Suprapubic skin (tissue), 4 donors: ENCODE results near the gene TLE1.

Experiments used
- CTCF ChIP-seq, 2 donors: fragments of 200-600 bp in 1 of 2; fragments of 450-650 bp in 1 of 2; sonication (generic) in 1 of 2; IDR thresholded peaks; one replicate each; pipeline ENCODE4 v1.5.1; 2016 to 2019; ENCODE audit warnings: antibody characterized with exemption in 2 of 2, mild to moderate bottlenecking in 1 of 2, moderate library complexity in 1 of 2
- EP300 ChIP-seq: sonication (generic); formaldehyde crosslinking; IDR thresholded peaks from one replicate; pipeline ENCODE4 v1.6.1; 2017; ENCODE audit warnings: antibody characterized with exemption
- POLR2AphosphoS5 ChIP-seq, 3 donors: sonication (generic); formaldehyde crosslinking; IDR thresholded peaks; one replicate each; pipeline ENCODE4 v1.6.1; 2017; ENCODE audit warnings: antibody characterized with exemption in 3 of 3

DNA sequence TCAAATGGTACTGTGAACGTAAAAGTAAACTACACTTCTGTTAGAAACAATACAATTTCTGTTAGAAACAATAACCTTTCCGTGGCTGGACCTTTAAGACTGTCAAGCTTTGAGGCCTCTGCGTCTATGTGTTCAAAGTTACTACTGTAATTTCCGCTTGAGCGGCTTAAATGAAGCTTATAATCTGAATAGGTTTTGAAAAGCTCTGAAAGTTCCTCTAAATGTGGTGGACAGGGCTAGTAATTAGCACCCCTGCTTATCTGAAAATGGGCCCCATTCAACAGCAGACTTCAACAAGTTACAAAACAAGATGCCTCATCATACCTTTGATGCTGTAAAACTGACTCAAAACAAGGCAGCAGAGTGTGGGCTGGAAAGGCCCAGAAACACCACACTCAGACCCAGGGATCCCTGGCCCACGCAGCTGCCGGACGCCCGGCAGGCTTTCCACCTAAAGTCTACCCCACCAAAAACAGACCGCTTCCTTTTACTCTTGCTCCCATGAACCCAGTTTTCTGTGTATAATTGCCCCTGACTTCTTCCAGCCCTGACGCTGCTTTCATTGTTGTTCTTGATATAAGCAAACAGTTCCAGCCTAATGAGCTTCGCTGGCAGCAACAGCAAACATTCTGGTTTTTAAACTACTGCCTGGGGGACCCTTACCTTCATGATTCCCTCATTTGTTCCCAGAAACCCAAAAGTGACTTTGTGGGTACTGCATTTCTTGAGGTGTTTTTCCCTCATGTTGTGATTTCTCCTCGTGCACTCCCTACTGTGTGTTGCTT is 66.7 kb downstream of the TLE1 start:
- TF ChIP-seq CTCF (IDR thresholded peaks at IDR 0.05): no peak
- TF ChIP-seq POLR2AphosphoS5 (IDR thresholded peaks at IDR 0.05): no peak
- no peak for TF ChIP-seq EP300
